NCI-H748 treated with DMSO at 0.1 percent for 48 hours (cell line): Measurements from ENCODE around the gene FLAD1.

Experiments
- DNase-seq: peaks from one replicate; lab custom pipeline; 2025; lab: John Stamatoyannopoulos, UW

FLAD1 gene

GRCh38 chr1:155038602-155039307 is 55.6 kb downstream of the FLAD1 start:
- DNase-seq: no peak

- no peak for DNase-seq
Measured at GRCh38 chr1:155039308-155039669, 56.1 kb downstream of the FLAD1 start.

- no peak for DNase-seq
Measured at GRCh38 chr1:155040358-155041093, 57.4 kb downstream of the FLAD1 start.
